ENCODE data around the gene RPTOR. TPM values are rescaled to one million over a fixed set of nuclear protein-coding genes. Genes with fewer than 3 reads are reported as not detected.

The RPTOR gene
- total and polyA plus RNA-seq, 2 donors (not counting 3 experiments of a cell fraction or from before 2014, with no cell fraction given): 10.7 to 41.8 TPM

DNA sequence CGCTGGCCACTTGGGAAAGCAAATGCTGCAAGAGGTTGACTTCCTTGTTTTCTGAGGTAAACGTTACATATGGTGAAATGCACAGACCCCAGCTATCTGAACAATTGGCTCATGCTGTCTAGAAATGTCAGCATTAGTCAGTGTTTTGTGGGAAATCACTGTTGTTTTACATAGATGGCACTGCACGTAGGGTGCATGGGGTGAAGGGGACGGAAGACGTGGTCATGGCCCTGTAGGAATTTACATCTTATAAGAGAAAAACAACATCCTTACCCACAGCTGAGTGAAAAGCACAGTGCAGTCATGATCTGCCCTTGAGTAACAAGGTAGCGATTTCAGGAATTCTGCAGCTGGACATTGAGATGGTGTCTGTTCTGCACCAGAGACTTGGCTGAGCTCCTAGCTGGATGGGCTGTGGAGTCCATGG lies 15.2 kb downstream of the RPTOR start:
- TF ChIP-seq MYC (IDR thresholded peaks at IDR 0.05; ENCODE audit: low read depth, low read length): no peak
- no peak for TF ChIP-seq FOS (IDR thresholded peaks at IDR 0.05; ENCODE audit: borderline replicate concordance, insufficient read depth, low read length)
- no peak for TF ChIP-seq POLR2A (IDR thresholded peaks at IDR 0.05; ENCODE audit: low read depth, low read length)
- no peak for TF ChIP-seq EZH2 (IDR thresholded peaks at IDR 0.05; ENCODE audit: borderline replicate concordance, low read depth, low read length, severe bottlenecking)
- TF ChIP-seq, protein P1, sequence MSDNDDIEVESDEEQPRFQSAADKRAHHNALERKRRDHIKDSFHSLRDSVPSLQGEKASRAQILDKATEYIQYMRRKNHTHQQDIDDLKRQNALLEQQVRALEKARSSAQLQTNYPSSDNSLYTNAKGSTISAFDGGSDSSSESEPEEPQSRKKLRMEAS (IDR thresholded peaks at IDR 0.05; ENCODE audit: insufficient read depth, insufficient read length): no peak
- TF ChIP-seq GATA2 (IDR thresholded peaks at IDR 0.05; ENCODE audit: insufficient read depth, insufficient read length, low read depth, low read length): no peak
- no peak for TF ChIP-seq JUN (IDR thresholded peaks at IDR 0.05; ENCODE audit: borderline replicate concordance, insufficient read depth, insufficient read length, low read depth)
- no peak for TF ChIP-seq POLR2AphosphoS5 (IDR thresholded peaks at IDR 0.05; ENCODE audit: insufficient read depth, low read depth, low read length)
- TF ChIP-seq, protein P2, sequence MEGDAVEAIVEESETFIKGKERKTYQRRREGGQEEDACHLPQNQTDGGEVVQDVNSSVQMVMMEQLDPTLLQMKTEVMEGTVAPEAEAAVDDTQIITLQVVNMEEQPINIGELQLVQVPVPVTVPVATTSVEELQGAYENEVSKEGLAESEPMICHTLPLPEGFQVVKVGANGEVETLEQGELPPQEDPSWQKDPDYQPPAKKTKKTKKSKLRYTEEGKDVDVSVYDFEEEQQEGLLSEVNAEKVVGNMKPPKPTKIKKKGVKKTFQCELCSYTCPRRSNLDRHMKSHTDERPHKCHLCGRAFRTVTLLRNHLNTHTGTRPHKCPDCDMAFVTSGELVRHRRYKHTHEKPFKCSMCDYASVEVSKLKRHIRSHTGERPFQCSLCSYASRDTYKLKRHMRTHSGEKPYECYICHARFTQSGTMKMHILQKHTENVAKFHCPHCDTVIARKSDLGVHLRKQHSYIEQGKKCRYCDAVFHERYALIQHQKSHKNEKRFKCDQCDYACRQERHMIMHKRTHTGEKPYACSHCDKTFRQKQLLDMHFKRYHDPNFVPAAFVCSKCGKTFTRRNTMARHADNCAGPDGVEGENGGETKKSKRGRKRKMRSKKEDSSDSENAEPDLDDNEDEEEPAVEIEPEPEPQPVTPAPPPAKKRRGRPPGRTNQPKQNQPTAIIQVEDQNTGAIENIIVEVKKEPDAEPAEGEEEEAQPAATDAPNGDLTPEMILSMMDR (IDR thresholded peaks at IDR 0.05; ENCODE audit: extremely low read depth in 1 of 2, insufficient read depth in 1 of 2, low read depth in 1 of 2, low read length in 2 of 2): no peak
- Histone ChIP-seq H3K27ac (ENCODE audit: insufficient read depth, low read depth, low read length) (no peak overlapping the region), H2AFZ (ENCODE audit: low read depth, low read length) (no peak overlapping the region), H3K4me1 (ENCODE audit: control insufficient read depth, extremely low read depth, insufficient read depth, low read length) (no peaks in the 10 kb centered on the region), H3K9ac (replicated peaks; ENCODE audit: extremely low read depth, insufficient read depth, low read length) (no peak overlapping the region), H3K4me3 (replicated peaks in 1 of 3; ENCODE audit: insufficient read depth in 1 of 3, low read depth in 1 of 3, low read length in 3 of 3) (no peak overlapping the region), H3K4me2 (ENCODE audit: insufficient read depth, low read length) (no peak overlapping the region), H4K20me1 (replicated peaks; ENCODE audit: control insufficient read depth, extremely low read depth, insufficient read depth, low read length) (no peaks in the 10 kb centered on the region), H3K9me3 (replicated peaks; ENCODE audit: control insufficient read depth, insufficient read depth, low read length) (no peaks in the 10 kb centered on the region), H3K27me3 (ENCODE audit: control insufficient read depth in 2 of 2, insufficient read depth in 2 of 2, low read length in 2 of 2) (no peaks in the 10 kb centered on the region), H3K9me1 (replicated peaks; ENCODE audit: control insufficient read depth, extremely low read depth, insufficient read depth, low read length) (no peaks in the 10 kb centered on the region), H3K79me2 (ENCODE audit: control insufficient read depth, insufficient read depth, low read length) (peaks cover 47% of the 10 kb centered on the region), H3K36me3 (ENCODE audit: control insufficient read depth in 2 of 2, extremely low read depth in 1 of 2, insufficient read depth in 2 of 2, low read length in 2 of 2) (peaks cover 0 to 5% of the 10 kb centered on the region in 2 experiments)
- no TSS peak for BruUV-seq (replicated peaks)
- dilution Hi-C loops (cut with MboI; ENCODE audit: extremely low pct_ligation_motif_present, low sequenced_read_pairs): no loop called here
- POLR2A ChIA-PET: no interaction called here
- DNase-seq (ENCODE audit: low read depth, low spot score) (no peak), FAIRE-seq (peak; percentile 40)
- CTCF ChIA-PET: interaction anchor here (1.0 kb wide), 1 partner anchor 27 kb away, joined by 3 read pairs; no protein-coding TSS in a partner anchor
- intact Hi-C loops (cut with micrococcal nuclease): no loop called here

All from endothelial cell of umbilical vein (primary cell).